Esophagus squamous epithelium (tissue), 4 donors: ENCODE data around the gene PAPSS2.

ENCODE experiments used
- CTCF ChIP-seq, 6 experiments: fragments of 450-650 bp in 4 of 6; fragments of 200-600 bp in 2 of 6; sonication (generic) in 2 of 6; IDR thresholded peaks; one replicate each; pipeline ENCODE4 v1.5.1; 2016 to 2019; ENCODE audit warnings: antibody characterized with exemption in 6 of 6, mild to moderate bottlenecking in 4 of 6, moderate library complexity in 4 of 6
- POLR2A ChIP-seq, 4 donors: fragments of 450-650 bp; IDR thresholded peaks; one replicate each; pipeline ENCODE4 v1.6.1; 2017; ENCODE audit warnings: antibody characterized with exemption in 4 of 4, mild to moderate bottlenecking in 4 of 4, moderate library complexity in 3 of 4

DNA sequence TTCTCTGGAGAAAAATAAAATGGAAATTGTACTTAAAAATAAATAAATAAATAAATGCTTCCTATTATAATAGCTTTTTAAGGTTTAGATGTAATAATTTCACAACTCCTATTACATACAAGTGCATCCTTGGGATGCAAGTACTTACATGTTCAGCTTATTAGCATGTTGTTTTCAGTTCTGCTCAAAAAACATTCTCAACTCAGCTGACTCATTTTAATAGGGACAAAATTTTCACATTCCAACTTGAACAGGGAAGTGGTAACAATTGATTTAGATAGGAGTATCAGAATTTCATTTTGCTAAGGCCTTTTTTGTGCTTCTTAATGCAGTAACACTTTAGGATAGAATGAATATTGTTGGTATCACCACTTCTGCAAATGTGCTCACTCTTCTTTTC lies 16.7 kb upstream of the PAPSS2 start:
- TF ChIP-seq CTCF (IDR thresholded peaks at IDR 0.05) = no peak
- TF ChIP-seq POLR2A (IDR thresholded peaks at IDR 0.05) = no peak
